Upper lobe of left lung (tissue), 4 donors: ENCODE measurements around the gene PAPSS2.

Experiments used
- POLR2A ChIP-seq, 4 donors: fragments of 450-650 bp; IDR thresholded peaks; one replicate each; pipeline ENCODE4 v1.5.1; 2016 to 2017; ENCODE audit warnings: antibody characterized with exemption in 4 of 4, mild to moderate bottlenecking in 2 of 4
- TF ChIP-seq, protein P1 (sequence below), 6 experiments: fragments of 450-650 bp in 4 of 6; fragments of 200-600 bp in 2 of 6; sonication (generic) in 2 of 6; IDR thresholded peaks; one replicate each; pipeline ENCODE4 v1.5.1; 2016 to 2019; ENCODE audit warnings: antibody characterized with exemption in 6 of 6

DNA sequence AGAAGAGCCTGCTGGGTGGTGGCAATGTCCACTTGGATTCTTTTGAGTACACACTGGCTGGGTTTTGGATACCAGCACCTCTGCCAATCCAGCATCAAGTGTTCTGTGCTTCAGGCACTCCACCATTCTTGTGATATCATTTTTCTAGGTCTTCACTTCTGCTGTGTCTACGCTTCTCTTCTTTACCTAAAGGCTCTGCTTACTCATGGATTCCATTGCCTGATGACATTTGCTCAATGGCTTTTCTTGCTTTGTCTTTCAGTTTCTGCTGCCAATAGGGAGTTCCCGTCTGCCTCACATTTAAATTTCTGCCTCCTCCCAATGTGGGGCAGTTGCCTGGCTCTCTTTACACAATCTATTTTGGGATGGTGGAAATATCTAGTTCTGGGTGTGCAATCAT is 12.7 kb upstream of the PAPSS2 start:
- TF ChIP-seq, protein P1, sequence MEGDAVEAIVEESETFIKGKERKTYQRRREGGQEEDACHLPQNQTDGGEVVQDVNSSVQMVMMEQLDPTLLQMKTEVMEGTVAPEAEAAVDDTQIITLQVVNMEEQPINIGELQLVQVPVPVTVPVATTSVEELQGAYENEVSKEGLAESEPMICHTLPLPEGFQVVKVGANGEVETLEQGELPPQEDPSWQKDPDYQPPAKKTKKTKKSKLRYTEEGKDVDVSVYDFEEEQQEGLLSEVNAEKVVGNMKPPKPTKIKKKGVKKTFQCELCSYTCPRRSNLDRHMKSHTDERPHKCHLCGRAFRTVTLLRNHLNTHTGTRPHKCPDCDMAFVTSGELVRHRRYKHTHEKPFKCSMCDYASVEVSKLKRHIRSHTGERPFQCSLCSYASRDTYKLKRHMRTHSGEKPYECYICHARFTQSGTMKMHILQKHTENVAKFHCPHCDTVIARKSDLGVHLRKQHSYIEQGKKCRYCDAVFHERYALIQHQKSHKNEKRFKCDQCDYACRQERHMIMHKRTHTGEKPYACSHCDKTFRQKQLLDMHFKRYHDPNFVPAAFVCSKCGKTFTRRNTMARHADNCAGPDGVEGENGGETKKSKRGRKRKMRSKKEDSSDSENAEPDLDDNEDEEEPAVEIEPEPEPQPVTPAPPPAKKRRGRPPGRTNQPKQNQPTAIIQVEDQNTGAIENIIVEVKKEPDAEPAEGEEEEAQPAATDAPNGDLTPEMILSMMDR (IDR thresholded peaks at IDR 0.05): no peak
- TF ChIP-seq POLR2A (IDR thresholded peaks at IDR 0.05): no peak
